ENCODE results near the gene ERCC8. TPM values are rescaled to one million over a fixed set of nuclear protein-coding genes. Genes with fewer than 3 reads are reported as not detected.

ERCC8 gene
- polyA plus RNA-seq, 3 donors = 5.5 to 16.8 (median 10.6) TPM

DNA sequence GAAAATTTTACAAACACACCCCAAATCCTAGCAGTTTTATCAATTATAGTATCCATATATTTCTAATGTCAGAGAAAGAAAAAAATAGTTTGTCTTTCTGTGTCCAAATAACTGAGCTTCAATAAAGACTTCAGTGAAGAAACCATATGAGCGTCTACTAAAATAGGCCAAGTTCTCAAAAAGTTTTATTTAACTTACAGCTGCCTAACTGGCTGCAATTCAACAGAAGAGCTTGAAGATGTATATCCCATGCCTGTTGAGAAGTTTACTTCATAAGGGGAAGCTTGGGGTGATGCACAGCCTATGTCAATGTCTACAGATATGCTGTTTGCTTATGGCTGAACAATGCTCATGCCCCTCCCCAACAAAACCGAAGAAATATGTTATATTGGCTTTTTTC is 57.1 kb downstream of the ERCC8 start:
- peaks cover 0 to under 1% (median 0%) of the 10 kb centered on the region in 7 donors for H3K9me3 Mint-ChIP-seq
- Histone ChIP-seq H3K9ac (ENCODE audit: insufficient read depth, low read length, poor library complexity, severe bottlenecking) (no peak overlapping the region), H3K9me3 (replicated peaks in 1 of 2; ENCODE audit: control insufficient read depth in 1 of 2, insufficient read depth in 1 of 2, low read length in 2 of 2) (no peaks in the 10 kb centered on the region), H3K27me3 (ENCODE audit: control insufficient read depth in 2 of 2, insufficient read depth in 2 of 2, low read length in 2 of 2) (no peaks in the 10 kb centered on the region), H4K20me1 (ENCODE audit: insufficient read depth, low read length) (no peaks in the 10 kb centered on the region), H3K36me3 (replicated peaks in 1 of 2; ENCODE audit: control insufficient read depth in 1 of 2, insufficient read depth in 2 of 2, low read length in 2 of 2) (peaks cover 8 to 17% of the 10 kb centered on the region in 2 donors), H3K4me2 (replicated peaks; ENCODE audit: extremely low read depth, low read length, poor library complexity, severe bottlenecking) (no peak overlapping the region), H3K79me2 (ENCODE audit: insufficient read depth, low read length) (no peaks in the 10 kb centered on the region), H3K4me3 (replicated peaks in 1 of 3; ENCODE audit: low read depth in 2 of 3, low read length in 3 of 3) (no peak overlapping the region), H3K4me1 (ENCODE audit: control insufficient read depth in 1 of 2, insufficient read depth in 2 of 2, low read length in 2 of 2) (no peaks in the 10 kb centered on the region), H3K27ac (ENCODE audit: low read depth in 1 of 2, low read length in 2 of 2) (no peak overlapping the region), H2AFZ (ENCODE audit: insufficient read depth, low read depth, low read length, poor library complexity, severe bottlenecking) (no peak overlapping the region)
- no peaks in the 10 kb centered on the region for H3K4me1 Mint-ChIP-seq
- H3K27me3 Mint-ChIP-seq (ENCODE audit: low read depth in 3 of 3) = peaks cover 0 to 1% (median 0%) of the 10 kb centered on the region in 3 donors
- DNase-seq = no peak
- H3K36me3 Mint-ChIP-seq = peaks cover 18 to 27% of the 10 kb centered on the region in 2 donors
- no peak overlapping the region for H3K4me3 Mint-ChIP-seq
- intact Hi-C loops (cut with micrococcal nuclease) = no loop called here
- no CpG with 5 or more reads among the region's 2 CpGs for WGBS (ENCODE audit: insufficient coverage)
- TF ChIP-seq, protein P1, sequence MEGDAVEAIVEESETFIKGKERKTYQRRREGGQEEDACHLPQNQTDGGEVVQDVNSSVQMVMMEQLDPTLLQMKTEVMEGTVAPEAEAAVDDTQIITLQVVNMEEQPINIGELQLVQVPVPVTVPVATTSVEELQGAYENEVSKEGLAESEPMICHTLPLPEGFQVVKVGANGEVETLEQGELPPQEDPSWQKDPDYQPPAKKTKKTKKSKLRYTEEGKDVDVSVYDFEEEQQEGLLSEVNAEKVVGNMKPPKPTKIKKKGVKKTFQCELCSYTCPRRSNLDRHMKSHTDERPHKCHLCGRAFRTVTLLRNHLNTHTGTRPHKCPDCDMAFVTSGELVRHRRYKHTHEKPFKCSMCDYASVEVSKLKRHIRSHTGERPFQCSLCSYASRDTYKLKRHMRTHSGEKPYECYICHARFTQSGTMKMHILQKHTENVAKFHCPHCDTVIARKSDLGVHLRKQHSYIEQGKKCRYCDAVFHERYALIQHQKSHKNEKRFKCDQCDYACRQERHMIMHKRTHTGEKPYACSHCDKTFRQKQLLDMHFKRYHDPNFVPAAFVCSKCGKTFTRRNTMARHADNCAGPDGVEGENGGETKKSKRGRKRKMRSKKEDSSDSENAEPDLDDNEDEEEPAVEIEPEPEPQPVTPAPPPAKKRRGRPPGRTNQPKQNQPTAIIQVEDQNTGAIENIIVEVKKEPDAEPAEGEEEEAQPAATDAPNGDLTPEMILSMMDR (IDR thresholded peaks at IDR 0.05) = no peak
- H3K27ac Mint-ChIP-seq = no peak overlapping the region

DNA sequence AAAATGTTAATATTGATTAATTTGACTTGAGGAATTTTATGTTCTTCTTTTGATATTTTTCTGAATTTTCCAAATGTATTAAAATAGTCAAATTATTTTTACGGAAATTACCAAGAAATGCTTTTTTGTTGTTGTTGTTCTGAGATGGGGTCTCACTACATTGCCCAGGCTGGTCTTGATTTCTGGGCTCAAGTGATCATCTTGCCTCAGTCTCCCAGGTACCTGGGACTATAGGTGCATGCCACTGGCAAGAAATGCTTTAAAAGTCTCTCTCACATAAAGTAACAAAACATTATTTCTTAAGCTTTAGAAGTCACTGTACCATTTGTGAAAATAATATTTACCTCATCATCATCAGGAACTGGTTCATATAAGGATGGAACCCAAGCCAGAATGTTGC is 57.8 kb downstream of the ERCC8 start:
- H2AFZ ChIP-seq (ENCODE audit: insufficient read depth, low read depth, low read length, poor library complexity, severe bottlenecking) = no peak overlapping the region
- H3K9me3 ChIP-seq (replicated peaks in 1 of 2; ENCODE audit: control insufficient read depth in 1 of 2, insufficient read depth in 1 of 2, low read length in 2 of 2) = peaks cover 0 to 4% of the 10 kb centered on the region in 2 donors
- no peaks in the 10 kb centered on the region for H3K4me1 ChIP-seq (ENCODE audit: control insufficient read depth in 1 of 2, insufficient read depth in 2 of 2, low read length in 2 of 2)
- Mint-ChIP-seq H3K27me3 (ENCODE audit: low read depth in 3 of 3) (peaks cover 0 to 1% (median 0%) of the 10 kb centered on the region in 3 donors), H3K27ac (no peak overlapping the region), H3K4me3 (no peak overlapping the region), H3K4me1 (no peaks in the 10 kb centered on the region), H3K9me3 (peaks cover 0 to 6% (median 0%) of the 10 kb centered on the region in 7 donors), H3K36me3 (peaks cover 17 to 32% of the 10 kb centered on the region in 2 donors)
- DNase-seq = no peak
- no peaks in the 10 kb centered on the region for H3K27me3 ChIP-seq (ENCODE audit: control insufficient read depth in 2 of 2, insufficient read depth in 2 of 2, low read length in 2 of 2)
- no peak overlapping the region for H3K4me3 ChIP-seq (replicated peaks in 1 of 3; ENCODE audit: low read depth in 2 of 3, low read length in 3 of 3)
- WGBS (ENCODE audit: insufficient coverage) = no CpG with 5 or more reads among the region's 1 CpG
- intact Hi-C loops (cut with micrococcal nuclease) = no loop called here
- H3K36me3 ChIP-seq (replicated peaks in 1 of 2; ENCODE audit: control insufficient read depth in 1 of 2, insufficient read depth in 2 of 2, low read length in 2 of 2) = peaks cover 8 to 18% of the 10 kb centered on the region in 2 donors
- no peaks in the 10 kb centered on the region for H3K79me2 ChIP-seq (ENCODE audit: insufficient read depth, low read length)
- TF ChIP-seq, protein P1 (IDR thresholded peaks at IDR 0.05) = no peak
- H3K9ac ChIP-seq (ENCODE audit: insufficient read depth, low read length, poor library complexity, severe bottlenecking) = no peak overlapping the region
- no peak overlapping the region for H3K27ac ChIP-seq (ENCODE audit: low read depth in 1 of 2, low read length in 2 of 2)
- H4K20me1 ChIP-seq (ENCODE audit: insufficient read depth, low read length) = no peaks in the 10 kb centered on the region
- no peak overlapping the region for H3K4me2 ChIP-seq (replicated peaks; ENCODE audit: extremely low read depth, low read length, poor library complexity, severe bottlenecking)

Measured in CD14-positive monocyte (primary cell).